Fibroblast of skin of left biceps (primary cell): ENCODE data around the gene LPCAT1.

ENCODE experiments used
- DNase-seq, 2 experiments: peaks; one replicate each; pipeline ENCODE4 v3.0.0-alpha.2; 2013; ENCODE audit warnings: low read depth in 2 of 2

LPCAT1 gene

DNA sequence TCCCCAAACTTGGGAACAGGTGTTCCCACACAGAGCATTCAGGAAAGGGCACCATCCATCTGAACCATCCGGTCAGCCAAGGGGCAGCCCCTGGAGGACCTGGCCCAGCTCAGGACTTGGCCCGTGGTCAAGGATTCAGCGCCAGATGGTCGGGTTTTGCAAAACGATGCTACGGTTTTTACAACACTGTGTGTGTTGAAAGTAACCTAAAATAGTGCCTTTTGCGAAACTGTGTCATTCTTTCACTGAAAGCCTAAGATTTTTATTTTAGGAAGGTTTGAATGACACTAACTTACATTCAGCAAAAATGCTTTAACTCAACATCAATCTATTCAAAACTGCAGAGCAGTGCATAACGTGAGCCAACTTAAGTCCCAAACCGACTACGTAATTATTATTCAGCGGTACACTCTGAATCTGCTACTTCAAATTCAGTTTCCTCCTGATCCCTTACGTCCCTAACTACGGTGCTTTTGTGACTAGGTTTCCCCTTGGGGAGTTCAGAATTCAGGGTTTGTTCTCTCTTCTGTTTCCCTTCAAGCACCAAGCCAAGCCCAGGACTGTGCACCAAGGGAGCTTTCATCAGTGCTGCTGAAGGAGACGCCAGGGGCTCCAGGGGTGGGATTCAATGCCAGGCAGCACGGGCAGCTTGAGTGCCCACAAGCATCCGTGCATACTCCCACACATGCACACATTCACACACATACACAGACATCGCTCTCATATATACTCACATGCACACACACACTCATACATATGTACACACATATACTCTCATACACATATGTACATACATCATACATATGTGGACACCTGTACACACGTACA is 25.8 kb downstream of the LPCAT1 start:
- DNase-seq, result no peak

- DNase-seq, result no peak
These were observed 26.4 kb downstream of the LPCAT1 start for GRCh38 chr5:1497242-1497777.

DNA sequence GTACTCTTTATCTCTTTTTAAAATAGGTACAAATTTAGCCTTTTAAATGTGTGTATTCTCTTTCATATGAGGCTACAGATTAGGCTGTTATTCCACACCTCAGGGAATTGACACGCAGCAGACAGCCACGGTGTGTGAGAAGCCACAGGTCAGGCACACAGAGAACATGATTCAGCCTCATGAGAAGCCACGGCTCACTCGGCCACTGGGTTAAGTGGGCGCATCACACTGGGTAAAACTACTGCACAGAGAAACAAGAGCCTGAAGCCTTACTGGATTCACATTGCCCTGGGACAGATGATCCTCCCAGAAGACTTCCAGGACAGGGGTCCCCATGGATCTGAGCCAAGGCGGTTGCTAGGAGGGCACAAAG is 28.2 kb downstream of the LPCAT1 start:
- no peak for DNase-seq

GRCh38 chr5:1494780-1495524 is 28.8 kb downstream of the LPCAT1 start:
- no peak for DNase-seq

DNA sequence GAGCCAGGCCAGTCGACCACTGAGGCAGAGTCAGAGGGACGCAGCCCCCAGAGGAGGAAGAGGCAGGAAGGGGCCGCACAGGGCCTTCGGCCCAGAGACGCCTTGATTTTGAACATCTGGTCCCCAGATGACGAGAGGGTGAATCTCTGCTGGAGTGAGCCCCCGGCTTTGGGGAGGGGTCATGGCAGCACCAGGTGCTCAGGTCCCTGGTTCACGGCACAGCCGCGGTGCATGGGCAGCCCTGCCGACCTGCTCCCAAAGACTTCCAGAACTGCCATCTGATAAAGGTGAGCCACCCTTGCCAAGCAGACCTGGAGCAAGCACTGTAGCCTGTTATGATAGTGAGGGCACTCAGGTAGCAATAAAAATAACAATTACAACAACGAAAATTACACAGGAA is 29.8 kb downstream of the LPCAT1 start:
- no peak for DNase-seq

DNA sequence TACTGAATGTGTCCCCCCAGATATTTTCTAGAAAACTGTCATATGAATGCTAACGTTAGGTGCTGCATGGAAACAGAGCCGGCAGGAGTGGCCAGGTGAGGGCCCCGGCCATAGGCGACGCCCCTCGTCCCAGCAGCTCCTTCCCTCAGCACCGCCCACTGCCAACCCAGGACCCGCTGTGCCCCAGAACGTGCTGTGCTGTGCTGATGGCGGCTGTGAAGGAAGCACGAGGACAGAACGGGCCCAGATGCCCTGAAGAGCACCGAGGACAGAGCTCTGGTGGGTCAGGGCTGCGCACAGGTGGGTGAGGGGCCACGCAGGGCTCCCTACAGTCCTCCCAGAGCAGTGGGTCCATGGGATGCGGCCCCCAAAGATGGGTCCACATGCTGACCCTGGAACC is 30.3 kb downstream of the LPCAT1 start:
- DNase-seq, result no peak

DNA sequence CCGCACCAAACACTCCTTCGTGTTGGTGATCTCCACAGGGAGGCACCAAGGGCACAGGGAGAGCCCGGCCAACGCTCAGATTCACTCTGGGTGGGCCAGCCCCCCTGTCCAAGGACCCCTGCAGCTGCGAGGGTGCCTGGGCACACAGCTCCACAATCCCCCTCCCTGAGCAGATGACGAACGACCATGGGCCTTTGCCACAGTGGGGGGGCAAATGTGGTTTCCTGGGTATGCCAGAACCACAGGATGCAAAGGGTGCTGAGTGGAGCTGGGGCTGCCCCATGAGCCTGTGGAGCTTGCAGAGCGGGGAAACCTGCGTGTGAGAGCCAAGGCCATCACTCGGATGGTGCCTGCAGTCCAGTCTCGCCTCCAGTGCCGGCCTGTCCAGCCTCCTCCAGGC is 31.0 kb downstream of the LPCAT1 start:
- no peak for DNase-seq

- DNase-seq, result no peak
These were observed 33.4 kb downstream of the LPCAT1 start for GRCh38 chr5:1490376-1490775.

- no peak for DNase-seq
These were observed 34.0 kb downstream of the LPCAT1 start for GRCh38 chr5:1489754-1490153.

GRCh38 chr5:1488882-1489680 is 34.7 kb downstream of the LPCAT1 start:
- DNase-seq, result peak; percentile 2 to 4

DNA sequence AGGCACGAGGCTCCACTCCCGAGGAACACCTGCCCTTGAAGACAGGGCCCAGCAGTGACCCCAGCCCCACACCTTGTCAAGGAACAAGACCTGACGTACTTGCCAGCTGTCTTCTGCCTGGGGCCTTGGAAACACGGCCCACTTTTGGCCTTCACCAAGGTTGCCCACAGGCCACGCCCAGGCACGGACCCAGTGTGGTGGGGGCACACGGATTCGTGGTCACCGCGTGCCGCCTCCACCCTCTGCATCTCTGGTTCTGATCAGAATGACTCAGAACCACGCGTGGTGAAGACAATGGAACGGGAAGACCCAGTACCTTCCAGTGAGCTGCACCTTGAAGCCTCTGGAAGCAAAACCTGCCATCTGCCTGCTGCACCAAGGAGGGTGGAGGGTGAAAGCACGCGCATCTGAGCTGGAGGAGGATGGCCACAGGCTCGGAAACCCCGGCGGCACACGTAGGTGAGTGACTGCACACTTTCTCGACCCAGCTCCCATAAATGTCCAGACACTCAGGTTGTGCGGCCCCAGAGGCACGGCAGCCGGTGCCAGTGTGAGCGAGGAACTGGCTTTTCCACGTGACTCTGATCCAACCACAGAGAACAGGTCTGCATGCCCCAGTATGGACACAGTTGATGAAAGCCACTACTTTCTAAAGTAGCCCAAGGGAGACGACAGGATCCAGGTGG is 36.5 kb downstream of the LPCAT1 start:
- DNase-seq, result no peak

DNA sequence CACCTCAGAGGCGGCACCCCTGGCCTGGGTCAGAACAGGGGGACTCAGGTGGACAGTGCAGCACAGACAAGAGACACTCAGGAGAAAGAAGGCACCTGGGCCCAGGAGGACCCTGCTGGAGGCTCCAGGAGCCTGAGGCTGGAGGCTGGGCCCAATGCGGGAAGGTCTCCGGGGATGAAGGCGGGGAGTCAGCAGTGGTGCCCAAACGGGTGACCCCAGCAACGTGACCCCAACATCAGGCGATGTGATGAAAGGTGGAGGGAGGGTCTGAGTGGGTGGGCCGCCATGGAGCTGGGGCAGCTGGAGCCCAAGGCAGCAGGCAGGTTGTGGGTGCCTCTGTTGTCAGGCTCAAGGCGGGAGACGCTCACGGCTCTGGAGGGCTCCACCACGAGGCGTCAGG is 37.5 kb downstream of the LPCAT1 start:
- DNase-seq, result no peak

GRCh38 chr5:1485579-1486118 is 38.1 kb downstream of the LPCAT1 start:
- DNase-seq, result no peak

DNA sequence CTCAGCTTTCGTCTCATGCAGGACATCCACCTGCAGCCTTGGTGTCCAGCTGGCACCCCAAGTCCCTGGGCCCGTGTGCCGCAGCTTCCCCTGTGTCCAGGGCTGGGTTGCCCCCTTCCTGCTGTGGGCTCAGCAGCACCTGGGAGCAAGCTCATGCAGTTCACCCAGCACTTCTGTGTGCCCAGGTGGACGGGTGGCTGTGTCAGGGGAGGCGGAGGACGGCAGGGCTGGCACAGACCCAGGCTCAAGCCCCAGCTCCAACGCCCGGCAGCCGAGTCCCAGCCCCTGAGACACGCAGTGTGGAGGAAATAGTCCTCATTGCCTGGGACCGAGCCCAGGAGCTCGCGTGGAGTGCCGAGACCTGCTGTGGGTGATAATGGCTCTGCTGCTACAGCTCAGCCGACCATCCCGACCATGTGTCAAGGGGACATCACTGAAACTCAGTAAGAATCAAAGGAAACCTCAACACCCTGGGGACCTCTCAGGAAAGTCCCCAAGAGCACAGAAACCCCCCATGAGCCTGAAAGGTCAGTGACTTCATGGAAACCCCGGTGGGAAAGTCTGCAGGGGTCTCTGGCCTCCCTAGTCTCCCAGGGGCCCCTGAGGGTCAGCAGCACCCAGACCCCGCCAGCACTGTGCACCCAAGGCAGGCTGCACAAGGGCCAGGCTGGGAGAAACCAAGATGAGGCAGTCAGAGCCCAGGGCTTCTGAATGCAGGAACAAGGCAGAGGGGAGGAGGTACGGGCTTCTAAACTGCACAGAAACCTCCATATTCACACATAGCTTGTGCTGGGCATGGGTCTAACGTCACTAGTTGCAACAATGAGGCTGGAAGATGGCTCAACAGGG is 38.8 kb downstream of the LPCAT1 start:
- no peak for DNase-seq

DNA sequence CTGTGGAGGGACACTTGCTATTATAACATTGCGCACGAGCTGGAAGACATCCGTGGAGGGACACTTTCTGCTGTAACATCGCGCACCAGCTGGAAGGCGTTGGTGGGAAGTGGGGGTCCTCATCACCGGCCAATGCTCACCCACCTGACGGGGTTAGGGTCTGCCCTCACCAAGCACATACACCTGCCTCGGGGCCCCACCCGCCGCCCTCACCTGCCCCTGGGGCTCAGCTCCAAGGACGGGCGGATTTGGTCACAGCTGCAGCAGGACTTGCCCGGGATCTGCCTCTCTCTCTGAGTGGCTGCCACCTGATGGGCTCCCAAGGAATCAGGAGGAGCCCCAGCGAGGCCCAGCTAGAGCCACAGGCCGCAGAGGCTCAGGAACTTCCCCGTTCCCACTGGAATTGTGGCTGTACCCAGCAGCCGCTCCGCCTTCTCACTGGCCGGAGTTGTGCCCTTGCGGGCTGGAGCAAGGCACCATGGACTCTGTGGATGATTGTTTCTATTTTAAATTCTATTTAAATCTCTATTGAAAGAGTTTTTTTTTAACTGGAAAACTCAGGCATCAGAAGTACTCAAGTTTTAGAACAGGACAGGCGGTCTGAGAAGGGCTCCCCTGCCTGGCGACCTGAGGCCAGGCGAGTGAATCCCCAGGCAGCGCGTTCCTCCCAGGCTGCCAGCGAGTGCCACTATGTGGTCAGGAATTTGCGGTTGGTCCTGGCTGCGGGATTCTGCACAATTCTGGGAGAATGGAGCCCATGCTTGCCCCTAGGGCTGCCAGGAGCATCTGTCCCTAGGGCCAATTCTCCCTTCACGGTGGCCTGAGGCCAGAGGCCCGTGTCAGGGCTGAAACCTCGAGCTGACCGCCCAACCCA is 39.7 kb downstream of the LPCAT1 start:
- no peak for DNase-seq

- no peak for DNase-seq
These were observed 40.7 kb downstream of the LPCAT1 start for GRCh38 chr5:1483064-1483463.

DNA sequence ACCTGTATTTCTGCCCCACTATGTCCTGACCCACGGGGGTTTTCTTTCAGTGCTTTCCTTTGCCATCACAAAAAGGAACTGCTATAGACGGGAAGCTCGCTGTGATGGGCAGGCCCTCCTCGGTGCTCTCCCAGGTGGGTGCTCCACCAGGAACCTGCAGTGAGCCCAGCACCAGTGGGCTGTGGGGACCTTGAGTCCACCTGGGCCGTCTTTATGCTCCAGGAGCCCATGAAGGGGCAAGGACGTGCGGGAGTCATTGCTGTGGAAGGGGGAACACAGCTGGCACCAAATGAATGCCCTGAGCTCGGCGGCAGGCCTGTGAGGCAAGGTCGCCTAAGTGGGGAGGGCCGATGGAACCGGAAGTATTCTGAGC is 41.8 kb downstream of the LPCAT1 start:
- DNase-seq, result no peak

DNA sequence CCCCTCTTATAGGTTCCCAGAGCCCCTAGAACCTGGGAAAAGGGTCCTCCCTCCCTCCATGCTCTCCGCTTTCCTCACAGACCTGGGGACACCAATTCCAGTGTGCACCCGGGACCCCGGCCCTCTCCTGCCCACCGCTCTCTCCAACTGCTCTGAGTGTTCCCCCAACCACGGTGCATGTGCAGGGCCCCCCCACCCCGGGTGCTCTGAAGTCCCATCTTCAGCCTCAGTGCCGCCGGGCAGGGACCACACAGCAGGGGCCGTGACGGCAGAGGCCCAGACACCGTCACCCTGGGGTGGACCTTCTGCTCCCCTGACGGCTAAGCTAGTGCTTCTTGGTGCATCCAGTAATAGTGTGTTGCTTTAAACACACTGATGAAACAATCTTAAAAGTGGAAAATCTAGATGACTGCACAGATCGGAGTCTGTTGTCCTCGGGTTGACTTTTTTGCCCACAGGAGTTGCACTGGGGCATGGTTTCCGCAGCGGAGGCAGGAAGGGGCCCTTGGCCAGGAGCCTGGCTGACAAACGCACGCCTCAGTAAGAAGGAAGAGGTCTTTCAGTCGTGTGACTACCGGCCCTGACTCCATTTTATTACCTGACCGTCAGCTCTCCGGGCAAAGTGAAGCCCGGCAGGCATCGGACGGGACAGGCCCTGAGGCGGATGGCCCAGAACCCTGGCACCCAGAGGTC is 42.3 kb downstream of the LPCAT1 start:
- no peak for DNase-seq

DNA sequence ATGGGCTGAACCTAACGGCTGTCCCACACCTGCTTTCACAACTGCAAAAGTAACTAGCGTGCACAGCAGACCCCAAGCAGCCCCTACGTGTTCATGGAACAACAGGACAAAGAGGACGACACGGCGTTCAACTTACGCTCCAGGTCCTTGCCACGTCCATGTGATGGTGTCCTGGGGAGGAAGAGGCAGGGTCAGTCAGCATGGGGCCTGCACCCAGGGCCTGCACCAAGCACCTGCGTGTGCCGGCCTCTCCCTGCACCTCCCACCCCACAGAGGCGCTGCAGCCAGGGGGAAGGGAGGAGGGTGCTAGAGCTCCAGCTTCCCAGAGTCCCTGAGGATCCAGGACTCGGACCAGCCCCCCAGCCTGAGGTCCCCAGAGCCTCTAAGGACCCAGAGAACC is 43.0 kb downstream of the LPCAT1 start:
- DNase-seq, result no peak
